Left colon (tissue), 2 donors: ENCODE results near the gene IL17A. TPM values are rescaled to one million over a fixed set of nuclear protein-coding genes. Genes with fewer than 3 reads are reported as not detected.

Experiments used
- ATAC-seq: fragments of 200-7000 bp; cut with Tn5 transposase; one replicate; pipeline ENCODE4 v1.9.1; 2020; ENCODE audit warnings: mild to moderate bottlenecking, moderate library complexity
- DNase-seq, 2 donors: peaks; one replicate each; pipeline ENCODE4 v3.0.0-alpha.2; 2020
- intact Hi-C, 2 donors: fragments of 100-400 bp; cut with DNase I in 1 of 2; cut with micrococcal nuclease in 1 of 2; formaldehyde crosslinking; loops; one replicate each; pipeline versions ENCODE4 v1.11.2 to v1.14.0; 2022; cut with DNase I, micrococcal nuclease
- long read RNA-seq: library from polyadenylated mRNA; unstranded; transcript quantifications from one replicate; pipeline ENCODE4 v2.0.0, GENCODE V29; 2021
- total RNA-seq, 2 donors: library from RNA; stranded (reverse); fragmentation: NEBNext Ultra II Directional; extraction: Animal tissue kit (Norgen Biotek cat#: 25700); gene quantifications; one replicate each; pipeline ENCODE4 v1.2.1, GENCODE V29; 2021
- donor health status: DM: no; HTN: no; CAD: no.
- donor health status: DM: yes; HTN: yes; CAD: no.

IL17A gene
- total RNA-seq: not detected
- long read RNA-seq: 0 reads

GRCh38 chr6:52186075-52186474 is at the start of gene IL17A:
Gene IL17A (plus strand): TSS chr6:52186375. CDS start chr6:52186432, 57 bp downstream.
- DNase-seq (no peak), ATAC-seq (no peak)
- intact Hi-C loops: no loop called here

- ATAC-seq: no peak
- intact Hi-C loops: no loop called here
- DNase-seq: no peak
These were observed 49.2 kb upstream of the IL17A start for GRCh38 chr6:52136934-52137467.

GRCh38 chr6:52138284-52138683 is 47.9 kb upstream of the IL17A start:
- ATAC-seq (no peak), DNase-seq (no peak)
- intact Hi-C loops: no loop called here

- DNase-seq (no peak), ATAC-seq (no peak)
- intact Hi-C loops: no loop called here
These were observed 46.0 kb upstream of the IL17A start for GRCh38 chr6:52139985-52140680.

- ATAC-seq: no peak
- DNase-seq: no peak
- intact Hi-C loops: no loop called here
These were observed 44.6 kb upstream of the IL17A start for GRCh38 chr6:52141596-52141995.

GRCh38 chr6:52142556-52142955 is 43.6 kb upstream of the IL17A start:
- ATAC-seq (no peak), DNase-seq (no peak)
- intact Hi-C loops: no loop called here

GRCh38 chr6:52143551-52143950 is 42.6 kb upstream of the IL17A start:
- ATAC-seq (no peak), DNase-seq (no peak)
- intact Hi-C loops: no loop called here

GRCh38 chr6:52144196-52145076 is 41.7 kb upstream of the IL17A start:
- DNase-seq (no peak), ATAC-seq (no peak)
- intact Hi-C loops: no loop called here

GRCh38 chr6:52146851-52147445 is 39.2 kb upstream of the IL17A start:
- intact Hi-C loops: no loop called here
- no peak for ATAC-seq
- DNase-seq: no peak

- intact Hi-C loops: no loop called here
- DNase-seq (no peak), ATAC-seq (no peak)
These were observed 37.1 kb upstream of the IL17A start for GRCh38 chr6:52149076-52149475.

GRCh38 chr6:52149949-52150348 is 36.2 kb upstream of the IL17A start:
- DNase-seq: no peak
- intact Hi-C loops: no loop called here
- ATAC-seq: no peak

GRCh38 chr6:52152070-52152423 is 34.1 kb upstream of the IL17A start:
- intact Hi-C loops: no loop called here
- DNase-seq (no peak), ATAC-seq (no peak)

- intact Hi-C loops: no loop called here
- ATAC-seq: no peak
- no peak for DNase-seq
These were observed 33.4 kb upstream of the IL17A start for GRCh38 chr6:52152711-52153160.

GRCh38 chr6:52154381-52154780 is 31.8 kb upstream of the IL17A start:
- intact Hi-C loops: no loop called here
- DNase-seq (no peak), ATAC-seq (no peak)

- DNase-seq (no peak), ATAC-seq (no peak)
- intact Hi-C loops: no loop called here
These were observed 30.2 kb upstream of the IL17A start for GRCh38 chr6:52155791-52156576.

- ATAC-seq (no peak), DNase-seq (no peak)
- intact Hi-C loops: no loop called here
These were observed 28.8 kb upstream of the IL17A start for GRCh38 chr6:52157301-52157941.

- ATAC-seq: no peak
- no peak for DNase-seq
- intact Hi-C loops: no loop called here
These were observed 25.6 kb upstream of the IL17A start for GRCh38 chr6:52160472-52161104.
